ENCODE results near the gene GEMIN5. TPM values are rescaled to one million over a fixed set of nuclear protein-coding genes. Genes with fewer than 3 reads are reported as not detected.
"Not testable (repeated sequence)": the region's sequence is repeated elsewhere in the genome, so short reads cannot be mapped to it uniquely, and the experiment has no call there.

GEMIN5 gene
- total RNA-seq, 2 donors from 2014 or later = 11.3 to 11.5 TPM

GRCh38 chr5:154917757-154918156 lies 20.3 kb downstream of the GEMIN5 start:
- DNase-seq (ENCODE audit: low spot score) = no peak
- Histone ChIP-seq H3K36me3 (peaks cover 81% of the 10 kb centered on the region), H3K9me3 (no peaks in the 10 kb centered on the region), H3K4me3 (no peak overlapping the region), H3K27me3 (no peaks in the 10 kb centered on the region), H3K4me1 (no peaks in the 10 kb centered on the region), H3K27ac (no peak overlapping the region)
- TF ChIP-seq CTCF (IDR thresholded peaks at IDR 0.05) = no peak

GRCh38 chr5:154916874-154917273 lies 21.1 kb downstream of the GEMIN5 start:
- H3K27me3 ChIP-seq = no peaks in the 10 kb centered on the region
- no peaks in the 10 kb centered on the region for H3K4me1 ChIP-seq
- no peak for DNase-seq (ENCODE audit: low spot score)
- H3K36me3 ChIP-seq = peaks cover 81% of the 10 kb centered on the region
- no peak for TF ChIP-seq CTCF (IDR thresholded peaks at IDR 0.05)
- H3K27ac ChIP-seq = no peak overlapping the region
- no peaks in the 10 kb centered on the region for H3K9me3 ChIP-seq
- no peak overlapping the region for H3K4me3 ChIP-seq

GRCh38 chr5:154905601-154906000 lies 32.4 kb downstream of the GEMIN5 start:
- H3K9me3 ChIP-seq; DNase-seq (ENCODE audit: low spot score); H3K4me3 ChIP-seq; H3K27me3 ChIP-seq; H3K27ac ChIP-seq; H3K4me1 ChIP-seq: not testable (repeated sequence)
- H3K36me3 ChIP-seq = peaks cover 74% of the 10 kb centered on the region

- H3K27me3 ChIP-seq = no peaks in the 10 kb centered on the region
- no peak for DNase-seq (ENCODE audit: low spot score)
- no peak overlapping the region for H3K4me3 ChIP-seq
- H3K4me1 ChIP-seq = no peaks in the 10 kb centered on the region
- no peaks in the 10 kb centered on the region for H3K9me3 ChIP-seq
- no peak for TF ChIP-seq CTCF (IDR thresholded peaks at IDR 0.05)
- H3K36me3 ChIP-seq = peaks cover 73% of the 10 kb centered on the region
- no peak overlapping the region for H3K27ac ChIP-seq
These were observed 36.1 kb downstream of the GEMIN5 start for GRCh38 chr5:154901913-154902312.

DNA sequence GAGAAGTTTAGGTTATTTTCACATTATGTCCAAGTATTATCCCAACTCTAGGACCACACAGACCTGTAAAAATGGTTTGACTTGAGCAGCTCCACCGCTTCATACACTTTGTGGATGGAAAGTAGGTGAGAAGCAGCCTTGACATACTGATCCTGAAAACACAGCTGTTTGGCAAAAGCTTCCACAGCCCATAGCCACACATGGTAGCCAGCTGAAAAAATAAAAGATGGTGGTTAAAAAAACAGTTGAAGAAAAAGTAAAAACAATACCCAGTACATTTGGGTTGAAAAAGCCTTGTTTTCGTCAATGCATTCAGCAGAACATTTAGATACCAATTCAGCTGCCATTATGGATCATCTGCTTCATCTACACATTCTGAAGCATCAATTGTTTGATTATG lies 36.7 kb downstream of the GEMIN5 start:
- H3K36me3 ChIP-seq = peaks cover 71% of the 10 kb centered on the region
- H3K9me3 ChIP-seq = no peaks in the 10 kb centered on the region
- no peaks in the 10 kb centered on the region for H3K27me3 ChIP-seq
- H3K27ac ChIP-seq = no peak overlapping the region
- DNase-seq (ENCODE audit: low spot score) = no peak
- H3K4me1 ChIP-seq = no peaks in the 10 kb centered on the region
- no peak overlapping the region for H3K4me3 ChIP-seq
- TF ChIP-seq CTCF (IDR thresholded peaks at IDR 0.05) = no peak

GRCh38 chr5:154900066-154900465 lies 37.9 kb downstream of the GEMIN5 start:
- H3K27me3 ChIP-seq = no peaks in the 10 kb centered on the region
- TF ChIP-seq CTCF (IDR thresholded peaks at IDR 0.05) = no peak
- DNase-seq (ENCODE audit: low spot score) = no peak
- peak overlapping the region in 1 of 2 donors; percentile 7 for H3K27ac ChIP-seq
- no peak overlapping the region for H3K4me3 ChIP-seq
- no peaks in the 10 kb centered on the region for H3K4me1 ChIP-seq
- H3K9me3 ChIP-seq = no peaks in the 10 kb centered on the region
- peaks cover 80% of the 10 kb centered on the region for H3K36me3 ChIP-seq

All from right atrium auricular region (tissue), 2 donors.